Fibroblast of gingiva (primary cell): ENCODE measurements around the gene SRPK1.
A peak's percentile ranks its signal among the peaks of the same experiment; 100 is the strongest.
"Not testable (repeated sequence)": the region's sequence is repeated elsewhere in the genome, so short reads cannot be mapped to it uniquely, and the experiment has no call there.

Experiments used
- DNase-seq: peaks from one replicate; pipeline ENCODE4 v3.0.0-alpha.2; 2011; ENCODE audit warnings: low read depth

Gene SRPK1

GRCh38 chr6:35931120-35931561, 10.2 kb upstream of the SRPK1 start:
- no peak for DNase-seq

- DNase-seq = no peak
Measured at GRCh38 chr6:35929601-35930000, 8.7 kb upstream of the SRPK1 start.

- no peak for DNase-seq
Measured at GRCh38 chr6:35926509-35927215, 5.8 kb upstream of the SRPK1 start.

GRCh38 chr6:35925961-35926360, 5.1 kb upstream of the SRPK1 start:
- DNase-seq = no peak

- DNase-seq = no peak
Measured at GRCh38 chr6:35924146-35924545, 3.2 kb upstream of the SRPK1 start.

- DNase-seq = no peak
Measured at GRCh38 chr6:35922139-35922554, 1.2 kb upstream of the SRPK1 start.

- DNase-seq = peak; percentile 46
Measured at GRCh38 chr6:35919827-35920751, 809 bp downstream of the SRPK1 start.

- peak; percentile 45 for DNase-seq
Measured at GRCh38 chr6:35919085-35919826, 1.6 kb downstream of the SRPK1 start.

- not testable (repeated sequence) for DNase-seq
Measured at GRCh38 chr6:35916893-35917292, 4.0 kb downstream of the SRPK1 start.

GRCh38 chr6:35916056-35916455, 4.8 kb downstream of the SRPK1 start:
- DNase-seq = no peak

- DNase-seq = no peak
Measured at GRCh38 chr6:35914536-35914935, 6.4 kb downstream of the SRPK1 start.

- DNase-seq = peak; percentile 51
Measured at GRCh38 chr6:35911871-35912653, 8.8 kb downstream of the SRPK1 start.

GRCh38 chr6:35909571-35909970, 11.3 kb downstream of the SRPK1 start:
- not testable (repeated sequence) for DNase-seq

GRCh38 chr6:35908753-35909401, 12.0 kb downstream of the SRPK1 start:
- not testable (repeated sequence) for DNase-seq

GRCh38 chr6:35907750-35908149, 13.1 kb downstream of the SRPK1 start:
- no peak for DNase-seq

GRCh38 chr6:35906499-35906846, 14.4 kb downstream of the SRPK1 start:
- DNase-seq = no peak

- DNase-seq = no peak
Measured at GRCh38 chr6:35905841-35906498, 14.9 kb downstream of the SRPK1 start.

GRCh38 chr6:35905141-35905785, 15.6 kb downstream of the SRPK1 start:
- no peak for DNase-seq

GRCh38 chr6:35903679-35904078, 17.2 kb downstream of the SRPK1 start:
- no peak for DNase-seq

GRCh38 chr6:35900448-35900847, 20.4 kb downstream of the SRPK1 start:
- no peak for DNase-seq
